ENCODE results near the gene PALB2.
A peak's percentile ranks its signal among the peaks of the same experiment; 100 is the strongest.

PALB2 gene

GRCh38 chr16:23640931-23641765 lies at the start of gene PALB2, which contains the start of gene DCTN5:
TSS of gene PALB2 (minus strand) at chr16:23641310. CDS start at chr16:23641157, 153 bp downstream.
TSS of gene DCTN5 (plus strand) at chr16:23641466. CDS start at chr16:23641543, 77 bp downstream.
- peak; percentile 86 for DNase-seq

DNA sequence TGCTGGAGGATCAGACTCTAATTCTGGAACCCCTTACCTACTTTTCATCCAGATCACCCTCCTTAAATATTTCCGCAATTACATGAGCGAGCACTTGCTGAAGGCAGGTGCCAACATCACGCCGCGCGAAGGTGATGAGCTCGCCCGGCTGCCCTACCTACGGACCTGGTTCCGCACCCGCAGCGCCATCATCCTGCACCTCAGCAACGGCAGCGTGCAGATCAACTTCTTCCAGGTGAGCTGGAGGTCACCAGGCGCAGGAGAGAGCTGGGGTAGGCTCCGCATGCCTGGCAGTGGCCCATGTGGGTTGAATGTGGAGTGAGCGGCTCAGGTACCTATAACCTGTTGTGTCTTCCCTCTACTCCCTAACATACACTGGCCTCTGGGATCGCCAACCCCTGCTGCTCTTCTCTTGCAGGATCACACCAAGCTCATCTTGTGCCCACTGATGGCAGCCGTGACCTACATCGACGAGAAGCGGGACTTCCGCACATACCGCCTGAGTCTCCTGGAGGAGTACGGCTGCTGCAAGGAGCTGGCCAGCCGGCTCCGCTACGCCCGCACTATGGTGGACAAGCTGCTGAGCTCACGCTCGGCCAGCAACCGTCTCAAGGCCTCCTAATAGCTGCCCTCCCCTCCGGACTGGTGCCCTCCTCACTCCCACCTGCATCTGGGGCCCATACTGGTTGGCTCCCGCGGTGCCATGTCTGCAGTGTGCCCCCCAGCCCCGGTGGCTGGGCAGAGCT lies 48.5 kb upstream of the PALB2 start:
- DNase-seq = no peak

DNA sequence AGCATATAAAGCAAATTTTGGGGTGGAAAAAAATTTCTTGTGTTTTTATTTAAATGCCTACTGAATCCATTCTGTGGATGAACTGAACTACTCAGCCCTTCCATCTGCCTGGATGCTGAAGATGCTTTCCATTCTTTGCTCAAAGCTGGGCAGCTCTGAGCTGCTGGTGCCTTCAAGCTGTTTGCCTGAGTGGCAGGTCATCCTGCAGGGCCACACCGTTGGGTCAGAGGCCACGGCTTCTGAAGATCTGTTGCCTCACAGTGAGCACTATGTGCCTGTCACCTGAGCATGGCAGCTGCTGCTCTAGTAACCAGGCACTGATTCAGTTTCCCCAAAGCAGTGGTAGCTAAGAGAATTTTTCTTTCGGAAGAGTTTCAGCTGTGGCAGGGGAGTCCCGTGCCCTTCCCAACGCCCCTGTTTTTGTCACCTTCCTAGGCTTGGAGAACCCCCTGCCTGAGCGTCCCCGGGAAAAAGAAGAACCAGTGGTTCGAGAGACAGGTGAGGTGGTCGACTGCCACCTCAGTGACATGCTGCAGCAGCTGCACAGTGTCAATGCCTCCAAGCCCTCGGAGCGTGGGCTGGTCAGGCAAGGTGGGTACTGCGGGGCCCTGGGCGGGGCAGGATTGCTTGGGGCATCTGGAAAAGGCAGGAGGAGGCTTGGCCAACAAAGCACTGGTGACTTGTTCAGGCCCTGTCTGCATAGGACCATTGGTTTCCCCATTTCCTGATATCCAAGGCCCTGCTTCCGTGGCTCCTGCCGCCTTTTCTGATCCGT lies 46.1 kb upstream of the PALB2 start:
- DNase-seq = no peak

DNA sequence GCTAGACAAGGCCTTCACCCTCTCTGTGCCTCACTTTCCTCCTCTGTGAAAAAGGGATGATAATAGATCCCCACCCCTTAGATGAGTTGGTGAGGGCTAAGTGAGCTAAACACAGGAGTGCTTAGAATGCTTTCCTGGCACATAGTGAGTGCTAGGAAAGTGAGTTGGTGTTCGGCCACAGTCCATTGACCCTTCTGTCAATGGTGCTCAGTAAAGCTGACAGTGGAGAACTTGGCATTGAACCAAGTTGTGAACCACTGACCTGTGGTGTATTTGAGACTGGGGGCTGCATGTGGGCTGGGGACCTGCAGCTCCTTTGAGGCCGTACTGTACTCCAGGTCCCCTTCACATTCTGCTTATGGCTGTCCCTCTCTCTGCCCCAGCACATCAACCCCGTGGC lies 42.4 kb upstream of the PALB2 start:
- no peak for DNase-seq

- no peak for DNase-seq
Measured at GRCh38 chr16:23682181-23682580, 41.1 kb upstream of the PALB2 start.

- DNase-seq = no peak
Measured at GRCh38 chr16:23679986-23680336, 38.9 kb upstream of the PALB2 start.

- DNase-seq = no peak
Measured at GRCh38 chr16:23679274-23679985, 38.3 kb upstream of the PALB2 start.

DNA sequence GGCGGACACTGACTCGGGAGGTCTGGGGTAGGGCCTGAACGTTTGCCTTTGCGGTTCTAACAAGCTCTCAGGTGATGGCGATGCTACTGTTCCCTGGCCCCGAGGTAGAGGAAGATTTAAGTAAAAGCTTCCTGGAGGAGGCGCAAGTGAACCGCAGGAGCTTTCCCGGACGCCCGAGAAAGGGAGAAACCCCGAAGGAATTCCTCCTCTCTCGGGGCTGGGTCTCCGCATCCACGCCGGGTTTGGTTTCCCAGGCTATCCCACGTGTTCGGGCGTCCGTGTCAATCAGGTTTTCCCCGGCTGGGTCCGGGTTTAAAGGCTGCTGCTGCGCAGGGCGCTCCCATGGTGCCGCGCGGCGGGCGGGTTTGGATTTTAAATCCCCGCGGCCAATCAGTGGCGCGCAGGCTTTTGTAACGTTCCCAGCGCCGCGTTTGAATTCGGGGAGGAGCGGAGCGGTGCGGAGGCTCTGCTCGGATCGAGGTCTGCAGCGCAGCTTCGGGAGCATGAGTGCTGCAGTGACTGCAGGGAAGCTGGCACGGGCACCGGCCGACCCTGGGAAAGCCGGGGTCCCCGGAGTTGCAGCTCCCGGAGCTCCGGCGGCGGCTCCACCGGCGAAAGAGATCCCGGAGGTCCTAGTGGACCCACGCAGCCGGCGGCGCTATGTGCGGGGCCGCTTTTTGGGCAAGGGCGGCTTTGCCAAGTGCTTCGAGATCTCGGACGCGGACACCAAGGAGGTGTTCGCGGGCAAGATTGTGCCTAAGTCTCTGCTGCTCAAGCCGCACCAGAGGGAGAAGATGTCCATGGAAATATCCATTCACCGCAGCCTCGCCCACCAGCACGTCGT lies 37.5 kb upstream of the PALB2 start, which contains the start of gene PLK1:
Gene PLK1 (plus strand): TSS at position 460 of the 844 bp plus-strand sequence. CDS start 44 bp downstream, at position 504.
- DNase-seq = peak; percentile 78

DNA sequence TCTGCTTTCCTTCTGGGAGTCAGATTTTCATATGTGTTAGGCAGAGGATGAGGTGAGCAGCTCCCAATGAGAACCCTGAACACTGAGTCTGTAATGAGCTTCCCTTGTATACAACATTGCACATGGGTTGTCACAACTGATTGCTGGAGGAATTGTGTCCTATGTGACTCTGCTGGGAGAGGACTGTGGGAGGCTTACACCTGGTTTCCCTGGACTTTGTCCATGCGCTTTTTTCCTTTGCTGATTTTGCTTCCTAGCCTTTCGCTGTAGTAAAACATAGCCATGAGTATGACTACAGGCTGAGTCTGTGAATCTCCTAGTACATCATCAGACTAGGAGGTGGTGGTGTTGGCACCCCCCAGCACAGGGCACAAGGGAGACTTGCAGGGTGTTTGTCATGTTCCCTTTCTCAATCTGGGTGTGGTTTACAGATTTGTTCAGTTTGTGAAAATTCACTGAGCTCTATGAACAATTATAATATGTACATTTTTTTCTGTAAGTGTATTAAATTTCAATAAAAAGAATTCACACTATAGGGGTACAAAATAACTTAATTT lies 35.9 kb upstream of the PALB2 start:
- DNase-seq = no peak

GRCh38 chr16:23673971-23674614 lies 33.0 kb upstream of the PALB2 start:
- DNase-seq = no peak

DNA sequence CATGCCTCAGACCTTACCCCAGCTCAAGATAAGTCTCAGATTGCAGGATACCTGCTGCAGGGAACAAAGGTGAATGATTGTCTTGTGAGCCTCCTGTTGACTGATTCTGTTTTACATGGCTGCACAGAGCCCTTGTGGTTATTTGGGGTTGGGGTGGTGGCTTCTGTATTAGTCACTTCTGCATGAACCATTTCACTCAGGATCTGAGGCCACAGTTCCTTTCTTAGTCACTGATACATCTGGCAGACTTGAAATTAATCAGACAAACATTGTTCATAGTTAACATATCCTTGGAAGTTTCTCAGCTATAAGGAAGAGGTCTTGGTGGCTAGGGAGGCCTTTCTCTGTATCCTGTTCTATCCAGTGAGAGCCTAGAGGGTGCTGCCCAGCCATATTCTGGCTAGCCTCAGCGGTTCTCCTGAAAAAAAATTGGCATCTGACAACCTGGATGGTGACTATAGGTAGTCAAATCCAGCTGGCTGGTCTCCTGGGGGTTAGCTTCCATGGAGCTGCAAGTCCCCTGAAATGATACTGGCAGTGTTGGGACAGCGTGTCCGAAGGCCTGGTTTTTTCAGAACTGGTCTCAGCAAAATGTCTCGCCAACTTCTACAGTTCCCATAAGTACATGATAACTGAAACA lies 29.1 kb upstream of the PALB2 start:
- peak; percentile 33 for DNase-seq

GRCh38 chr16:23668873-23669272 lies 27.8 kb upstream of the PALB2 start:
- DNase-seq = no peak

- DNase-seq = no peak
Measured at GRCh38 chr16:23668225-23668624, 27.1 kb upstream of the PALB2 start.

DNA sequence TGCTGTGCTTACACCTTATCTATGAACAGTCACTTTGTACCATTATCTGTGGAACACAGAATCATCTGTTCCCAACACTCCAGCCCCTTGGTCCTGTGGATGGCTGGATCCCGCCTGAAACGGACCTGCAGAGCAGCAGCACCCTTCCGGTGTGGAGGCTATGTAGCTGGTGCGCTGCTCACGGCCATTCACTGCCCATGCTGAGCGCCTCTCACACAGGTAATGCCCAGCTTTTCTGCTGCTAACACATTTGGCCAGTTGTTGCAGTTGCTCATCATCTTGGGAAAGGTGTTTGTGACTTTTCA lies 26.2 kb upstream of the PALB2 start:
- no peak for DNase-seq

DNA sequence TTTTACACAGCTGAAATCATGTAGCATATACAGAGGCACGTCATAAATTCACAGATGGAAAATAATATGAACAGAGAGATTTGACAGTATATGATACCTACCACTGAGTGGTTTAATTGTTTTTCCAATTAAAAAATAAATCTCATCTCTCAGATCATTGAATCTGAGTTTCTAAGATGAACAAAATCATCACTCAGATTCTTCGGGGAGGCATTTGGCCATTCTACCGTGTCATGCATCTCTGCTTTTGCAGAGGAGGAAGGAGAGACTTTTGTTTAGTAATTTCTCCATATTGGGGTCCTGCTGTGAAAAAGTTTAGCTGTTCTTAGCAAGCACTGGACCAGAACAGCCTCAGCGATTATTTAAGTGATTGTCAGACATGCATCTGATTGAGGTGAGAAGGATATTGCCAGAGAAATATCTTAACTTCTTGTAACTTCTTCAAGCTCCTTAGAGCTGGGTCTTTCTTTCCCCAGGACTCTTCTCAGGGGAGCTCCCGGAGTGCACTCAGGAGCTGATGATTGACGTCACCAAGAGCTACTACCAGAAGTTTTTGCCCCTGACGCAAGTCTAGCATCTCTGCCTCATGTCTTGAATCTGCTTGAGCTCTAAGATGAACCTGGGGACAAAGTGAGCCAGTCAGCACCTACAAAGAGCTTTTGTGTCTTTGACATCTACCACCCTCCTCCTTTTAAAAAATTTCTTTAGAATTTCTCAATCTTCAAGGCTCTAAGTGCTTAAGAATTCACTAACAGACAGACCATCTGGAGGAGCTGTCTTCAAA lies 25.7 kb upstream of the PALB2 start:
- no peak for DNase-seq

DNA sequence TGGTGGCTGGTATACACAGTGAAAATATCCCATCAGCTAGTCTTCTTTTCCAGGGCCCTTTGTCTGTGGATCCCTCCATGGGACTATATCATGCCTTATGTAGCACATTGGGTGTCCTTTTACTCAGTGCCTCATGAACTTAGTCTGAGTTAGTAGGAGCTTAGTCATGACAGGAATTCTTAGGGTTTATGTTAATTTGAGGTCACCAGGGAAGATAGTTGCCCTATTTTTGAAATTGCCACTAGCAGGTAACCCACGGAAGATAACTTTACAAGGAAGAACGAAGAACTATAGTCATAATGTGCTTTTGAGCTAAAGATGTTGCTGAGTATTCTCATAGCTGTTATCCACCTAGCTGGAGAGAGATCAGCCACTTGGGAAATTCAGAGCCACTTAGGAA lies 22.8 kb upstream of the PALB2 start:
- DNase-seq = no peak

GRCh38 chr16:23651943-23652468 lies 10.9 kb upstream of the PALB2 start:
- DNase-seq = no peak

DNA sequence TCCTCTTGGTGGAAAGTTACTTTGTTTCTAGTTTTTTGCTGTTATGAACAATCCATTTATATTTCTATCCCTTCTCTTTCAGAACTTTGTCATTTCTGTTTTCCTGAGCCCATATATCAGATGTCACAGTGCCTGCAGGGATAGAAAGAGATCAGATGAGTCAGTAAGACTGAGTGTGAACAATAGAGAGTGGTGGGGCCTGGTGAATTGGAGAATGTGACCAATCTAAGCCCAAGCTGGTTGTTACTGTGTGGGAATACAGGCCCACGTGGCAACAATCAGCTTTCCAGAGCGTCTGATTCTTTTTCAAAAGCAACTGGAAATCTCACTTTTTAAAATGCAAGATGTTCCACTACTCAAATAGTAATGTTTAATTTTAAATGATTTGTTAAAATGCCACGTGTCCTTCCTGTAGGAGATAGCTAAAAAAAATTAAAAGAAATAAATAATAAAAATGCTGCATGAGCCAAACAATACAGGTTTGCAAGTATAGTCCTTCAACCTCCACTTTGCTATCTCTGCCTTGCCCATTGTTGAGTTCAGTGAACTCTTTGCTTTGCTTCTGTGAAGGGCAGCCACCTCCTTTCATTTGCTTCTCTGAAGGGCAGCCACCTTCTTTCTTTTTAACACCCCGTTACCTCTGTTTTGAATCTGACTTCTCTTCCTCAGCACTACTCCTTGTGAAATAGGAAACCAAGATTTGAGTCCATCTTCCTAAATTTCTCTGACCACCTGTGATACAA lies 9.7 kb upstream of the PALB2 start:
- DNase-seq = no peak

All from activated naive CD4-positive, alpha-beta T cell treated with anti-CD3 and anti-CD28 coated beads, Interleukin-2, amount 50 U/mL, for 16 hours (primary cell).